ENCODE measurements around the gene TADA2A.
A peak's percentile ranks its signal among the peaks of the same experiment; 100 is the strongest.

The TADA2A gene

DNA sequence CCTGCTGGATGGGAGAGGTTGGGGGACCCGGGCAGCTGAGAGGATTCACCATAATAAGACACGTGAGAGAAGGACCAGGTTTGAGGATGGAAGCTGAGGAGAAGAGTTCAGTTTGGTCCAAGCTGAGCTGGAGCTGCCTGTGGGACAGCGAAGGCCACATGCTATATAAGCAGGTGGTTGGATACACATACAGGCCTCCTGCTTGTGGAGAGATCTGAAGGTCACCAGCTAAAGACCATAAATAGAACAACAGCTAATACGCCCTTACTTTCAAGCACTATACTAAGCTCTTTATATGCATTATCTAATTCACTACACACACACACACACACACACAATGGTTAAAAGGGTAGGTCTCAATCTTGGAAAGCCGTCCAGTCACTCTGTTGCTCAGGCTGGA, 115.1 kb downstream of the TADA2A start:
- H3K36me3 ChIP-seq (ENCODE audit: insufficient read depth), result no peaks in the 10 kb centered on the region
- no peak overlapping the region for H3K4me2 ChIP-seq
- no peak overlapping the region for H3K27ac ChIP-seq
- no peaks in the 10 kb centered on the region for H4K20me1 ChIP-seq (ENCODE audit: insufficient read depth)
- H3K27me3 ChIP-seq (ENCODE audit: insufficient read depth, low read depth), result no peaks in the 10 kb centered on the region
- H3K79me2 ChIP-seq (ENCODE audit: insufficient read depth, low read depth), result no peaks in the 10 kb centered on the region
- no peak overlapping the region for H3K9ac ChIP-seq
- H2AFZ ChIP-seq (ENCODE audit: low read depth), result no peak overlapping the region
- H3K4me3 ChIP-seq (IDR thresholded peaks at IDR 0.05; ENCODE audit: insufficient read depth, low read depth, low read length), result no peak overlapping the region
- TF ChIP-seq, protein P1, sequence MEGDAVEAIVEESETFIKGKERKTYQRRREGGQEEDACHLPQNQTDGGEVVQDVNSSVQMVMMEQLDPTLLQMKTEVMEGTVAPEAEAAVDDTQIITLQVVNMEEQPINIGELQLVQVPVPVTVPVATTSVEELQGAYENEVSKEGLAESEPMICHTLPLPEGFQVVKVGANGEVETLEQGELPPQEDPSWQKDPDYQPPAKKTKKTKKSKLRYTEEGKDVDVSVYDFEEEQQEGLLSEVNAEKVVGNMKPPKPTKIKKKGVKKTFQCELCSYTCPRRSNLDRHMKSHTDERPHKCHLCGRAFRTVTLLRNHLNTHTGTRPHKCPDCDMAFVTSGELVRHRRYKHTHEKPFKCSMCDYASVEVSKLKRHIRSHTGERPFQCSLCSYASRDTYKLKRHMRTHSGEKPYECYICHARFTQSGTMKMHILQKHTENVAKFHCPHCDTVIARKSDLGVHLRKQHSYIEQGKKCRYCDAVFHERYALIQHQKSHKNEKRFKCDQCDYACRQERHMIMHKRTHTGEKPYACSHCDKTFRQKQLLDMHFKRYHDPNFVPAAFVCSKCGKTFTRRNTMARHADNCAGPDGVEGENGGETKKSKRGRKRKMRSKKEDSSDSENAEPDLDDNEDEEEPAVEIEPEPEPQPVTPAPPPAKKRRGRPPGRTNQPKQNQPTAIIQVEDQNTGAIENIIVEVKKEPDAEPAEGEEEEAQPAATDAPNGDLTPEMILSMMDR (conservative IDR thresholded peaks at IDR 0.05; ENCODE audit: low read depth, low read length), result no peak
- H3K4me1 ChIP-seq (ENCODE audit: low read depth, poor library complexity, severe bottlenecking), result peaks cover 3% of the 10 kb centered on the region

DNA sequence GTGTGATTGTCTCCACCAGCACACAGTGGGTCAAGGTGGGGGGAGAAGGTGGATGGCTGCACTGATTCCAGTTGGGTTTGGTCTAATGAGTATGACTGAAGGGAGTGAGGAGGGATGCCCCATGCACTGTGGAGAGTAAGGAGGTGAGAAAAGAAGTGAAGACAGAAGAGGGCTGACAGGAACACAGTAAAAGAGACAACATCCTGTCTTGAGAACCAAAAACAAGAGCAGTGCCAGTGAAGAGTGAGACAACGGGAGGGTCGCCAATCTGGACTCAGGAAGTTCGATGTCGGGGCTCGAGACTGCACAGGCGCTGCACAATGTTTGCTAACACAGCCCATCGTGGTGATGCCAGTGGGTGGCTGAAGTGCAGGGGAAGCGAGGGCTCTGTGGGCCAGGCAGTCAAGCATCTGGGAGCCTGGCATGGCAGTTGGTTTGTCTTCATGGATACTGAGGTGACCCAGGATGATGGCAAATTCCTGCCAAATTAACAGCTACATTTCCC, 117.1 kb downstream of the TADA2A start:
- Histone ChIP-seq H3K4me3 (IDR thresholded peaks at IDR 0.05; ENCODE audit: insufficient read depth, low read depth, low read length) (no peak overlapping the region), H3K4me1 (ENCODE audit: low read depth, poor library complexity, severe bottlenecking) (peaks cover 3% of the 10 kb centered on the region), H3K4me2 (no peak overlapping the region), H3K27ac (no peak overlapping the region), H3K79me2 (ENCODE audit: insufficient read depth, low read depth) (no peaks in the 10 kb centered on the region), H4K20me1 (ENCODE audit: insufficient read depth) (no peaks in the 10 kb centered on the region), H2AFZ (ENCODE audit: low read depth) (no peak overlapping the region), H3K9ac (no peak overlapping the region), H3K27me3 (ENCODE audit: insufficient read depth, low read depth) (no peaks in the 10 kb centered on the region), H3K36me3 (ENCODE audit: insufficient read depth) (no peaks in the 10 kb centered on the region)
- TF ChIP-seq, protein P1 (conservative IDR thresholded peaks at IDR 0.05; ENCODE audit: low read depth, low read length), result no peak

GRCh38 chr17:37527249-37527851, 120.7 kb downstream of the TADA2A start:
- H2AFZ ChIP-seq (ENCODE audit: low read depth), result no peak overlapping the region
- H3K9ac ChIP-seq, result no peak overlapping the region
- no peaks in the 10 kb centered on the region for H4K20me1 ChIP-seq (ENCODE audit: insufficient read depth)
- TF ChIP-seq, protein P1 (conservative IDR thresholded peaks at IDR 0.05; ENCODE audit: low read depth, low read length), result peak; percentile 90
- no peak overlapping the region for H3K4me2 ChIP-seq
- no peaks in the 10 kb centered on the region for H3K79me2 ChIP-seq (ENCODE audit: insufficient read depth, low read depth)
- H3K27ac ChIP-seq, result no peak overlapping the region
- no peaks in the 10 kb centered on the region for H3K36me3 ChIP-seq (ENCODE audit: insufficient read depth)
- H3K4me1 ChIP-seq (ENCODE audit: low read depth, poor library complexity, severe bottlenecking), result no peaks in the 10 kb centered on the region
- no peak overlapping the region for H3K4me3 ChIP-seq (IDR thresholded peaks at IDR 0.05; ENCODE audit: insufficient read depth, low read depth, low read length)
- no peaks in the 10 kb centered on the region for H3K27me3 ChIP-seq (ENCODE audit: insufficient read depth, low read depth)

Data from KMS-11 (cell line).